Liver (tissue), 3 donors: ENCODE results near the gene INO80B.
"Not testable (repeated sequence)": the region's sequence is repeated elsewhere in the genome, so short reads cannot be mapped to it uniquely, and the experiment has no call there.

Source experiments
- EGR1 ChIP-seq, 2 donors: IDR thresholded peaks; 2 replicates each; pipeline ENCODE4 v1.6.1; 2016 to 2018; ENCODE audit warnings: antibody characterized with exemption in 2 of 2, low read depth in 2 of 2
- FOXA2 ChIP-seq: IDR thresholded peaks from 2 replicates; pipeline ENCODE4 v1.6.1; 2016; ENCODE audit warnings: antibody characterized with exemption
- GABPA ChIP-seq, 2 donors: IDR thresholded peaks in 1 of 2; conservative IDR thresholded peaks in 1 of 2; 2 replicates each; pipeline ENCODE4 v1.6.1; 2016; ENCODE audit warnings: antibody characterized with exemption in 2 of 2, mild to moderate bottlenecking in 1 of 2, moderate library complexity in 1 of 2
- RAD21 ChIP-seq, 2 donors: IDR thresholded peaks; 2 replicates each; pipeline ENCODE4 v1.6.1; 2016; ENCODE audit warnings: antibody characterized with exemption in 2 of 2, mild to moderate bottlenecking in 2 of 2
- SP1 ChIP-seq: IDR thresholded peaks from 2 replicates; pipeline ENCODE4 v1.6.1; 2018; ENCODE audit warnings: antibody characterized with exemption, mild to moderate bottlenecking
- YY1 ChIP-seq: IDR thresholded peaks from 2 replicates; pipeline ENCODE4 v1.6.1; 2016; ENCODE audit warnings: antibody characterized with exemption, mild to moderate bottlenecking
- TF ChIP-seq, protein P1 (sequence below): fragments of 150-350 bp; IDR thresholded peaks from 2 replicates; pipeline ENCODE4 v1.5.1; 2017; ENCODE audit warnings: improper control_type of control experiment, low read depth, low read length; ENCODE audit not compliant: missing input control
- TF ChIP-seq, protein P2 (sequence below): IDR thresholded peaks from 2 replicates; pipeline ENCODE4 v1.6.1; 2016; ENCODE audit warnings: antibody characterized with exemption, mild to moderate bottlenecking
- TF ChIP-seq, protein P3 (sequence below): IDR thresholded peaks from 2 replicates; pipeline ENCODE4 v1.6.1; 2016; ENCODE audit warnings: antibody characterized with exemption
- donor health status: healthy.
- donor health status: healthy.

DNA sequence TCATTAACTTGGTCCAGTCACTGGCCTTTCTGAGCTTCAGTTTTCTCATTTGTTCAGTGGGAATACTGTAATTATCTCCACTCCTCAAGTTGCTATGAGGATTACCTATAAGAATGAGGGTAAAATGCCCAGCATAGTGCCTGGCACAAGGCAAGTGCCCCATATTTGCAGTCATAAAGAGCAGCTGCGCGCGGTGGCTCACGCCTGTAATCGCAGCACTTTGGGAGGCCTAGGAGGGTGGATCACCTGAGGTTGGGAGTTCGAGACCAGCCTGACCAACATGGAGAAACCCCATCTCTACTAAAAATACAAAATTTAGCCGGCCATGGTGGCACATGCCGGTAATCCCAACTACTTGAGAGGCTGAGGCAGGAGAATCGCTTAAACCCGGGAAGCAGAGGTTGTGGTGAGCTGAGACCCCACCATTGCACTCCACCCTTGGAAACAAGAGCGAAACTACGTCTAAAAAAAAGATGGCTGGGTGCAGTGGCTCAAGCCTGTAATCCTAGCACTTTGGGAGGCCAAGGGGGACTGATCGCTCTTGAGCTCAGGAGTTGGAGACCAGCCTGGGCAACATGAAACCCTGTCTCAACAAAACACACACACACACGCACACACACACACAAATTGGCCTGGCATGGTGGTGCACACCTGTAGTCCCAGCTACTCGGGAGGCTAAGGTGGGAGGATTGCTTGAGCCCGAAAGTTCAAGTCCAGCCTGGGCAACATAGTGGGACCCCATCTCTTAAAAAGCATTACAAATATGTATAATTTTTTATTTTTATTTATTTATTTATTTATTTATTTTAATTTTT lies 12.2 kb upstream of the INO80B start:
- TF ChIP-seq, protein P1, sequence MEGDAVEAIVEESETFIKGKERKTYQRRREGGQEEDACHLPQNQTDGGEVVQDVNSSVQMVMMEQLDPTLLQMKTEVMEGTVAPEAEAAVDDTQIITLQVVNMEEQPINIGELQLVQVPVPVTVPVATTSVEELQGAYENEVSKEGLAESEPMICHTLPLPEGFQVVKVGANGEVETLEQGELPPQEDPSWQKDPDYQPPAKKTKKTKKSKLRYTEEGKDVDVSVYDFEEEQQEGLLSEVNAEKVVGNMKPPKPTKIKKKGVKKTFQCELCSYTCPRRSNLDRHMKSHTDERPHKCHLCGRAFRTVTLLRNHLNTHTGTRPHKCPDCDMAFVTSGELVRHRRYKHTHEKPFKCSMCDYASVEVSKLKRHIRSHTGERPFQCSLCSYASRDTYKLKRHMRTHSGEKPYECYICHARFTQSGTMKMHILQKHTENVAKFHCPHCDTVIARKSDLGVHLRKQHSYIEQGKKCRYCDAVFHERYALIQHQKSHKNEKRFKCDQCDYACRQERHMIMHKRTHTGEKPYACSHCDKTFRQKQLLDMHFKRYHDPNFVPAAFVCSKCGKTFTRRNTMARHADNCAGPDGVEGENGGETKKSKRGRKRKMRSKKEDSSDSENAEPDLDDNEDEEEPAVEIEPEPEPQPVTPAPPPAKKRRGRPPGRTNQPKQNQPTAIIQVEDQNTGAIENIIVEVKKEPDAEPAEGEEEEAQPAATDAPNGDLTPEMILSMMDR, result not testable (repeated sequence)
- not testable (repeated sequence) for TF ChIP-seq RAD21 (IDR thresholded peaks at IDR 0.05); FOXA2; YY1; GABPA (IDR thresholded peaks at IDR 0.05 in 1 of 2, conservative IDR thresholded peaks at IDR 0.05 in 1 of 2); SP1; EGR1 (IDR thresholded peaks at IDR 0.05; ENCODE audit: low read depth in 2 of 2)
- TF ChIP-seq, protein P2, sequence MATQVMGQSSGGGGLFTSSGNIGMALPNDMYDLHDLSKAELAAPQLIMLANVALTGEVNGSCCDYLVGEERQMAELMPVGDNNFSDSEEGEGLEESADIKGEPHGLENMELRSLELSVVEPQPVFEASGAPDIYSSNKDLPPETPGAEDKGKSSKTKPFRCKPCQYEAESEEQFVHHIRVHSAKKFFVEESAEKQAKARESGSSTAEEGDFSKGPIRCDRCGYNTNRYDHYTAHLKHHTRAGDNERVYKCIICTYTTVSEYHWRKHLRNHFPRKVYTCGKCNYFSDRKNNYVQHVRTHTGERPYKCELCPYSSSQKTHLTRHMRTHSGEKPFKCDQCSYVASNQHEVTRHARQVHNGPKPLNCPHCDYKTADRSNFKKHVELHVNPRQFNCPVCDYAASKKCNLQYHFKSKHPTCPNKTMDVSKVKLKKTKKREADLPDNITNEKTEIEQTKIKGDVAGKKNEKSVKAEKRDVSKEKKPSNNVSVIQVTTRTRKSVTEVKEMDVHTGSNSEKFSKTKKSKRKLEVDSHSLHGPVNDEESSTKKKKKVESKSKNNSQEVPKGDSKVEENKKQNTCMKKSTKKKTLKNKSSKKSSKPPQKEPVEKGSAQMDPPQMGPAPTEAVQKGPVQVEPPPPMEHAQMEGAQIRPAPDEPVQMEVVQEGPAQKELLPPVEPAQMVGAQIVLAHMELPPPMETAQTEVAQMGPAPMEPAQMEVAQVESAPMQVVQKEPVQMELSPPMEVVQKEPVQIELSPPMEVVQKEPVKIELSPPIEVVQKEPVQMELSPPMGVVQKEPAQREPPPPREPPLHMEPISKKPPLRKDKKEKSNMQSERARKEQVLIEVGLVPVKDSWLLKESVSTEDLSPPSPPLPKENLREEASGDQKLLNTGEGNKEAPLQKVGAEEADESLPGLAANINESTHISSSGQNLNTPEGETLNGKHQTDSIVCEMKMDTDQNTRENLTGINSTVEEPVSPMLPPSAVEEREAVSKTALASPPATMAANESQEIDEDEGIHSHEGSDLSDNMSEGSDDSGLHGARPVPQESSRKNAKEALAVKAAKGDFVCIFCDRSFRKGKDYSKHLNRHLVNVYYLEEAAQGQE, result not testable (repeated sequence)
- TF ChIP-seq, protein P3, sequence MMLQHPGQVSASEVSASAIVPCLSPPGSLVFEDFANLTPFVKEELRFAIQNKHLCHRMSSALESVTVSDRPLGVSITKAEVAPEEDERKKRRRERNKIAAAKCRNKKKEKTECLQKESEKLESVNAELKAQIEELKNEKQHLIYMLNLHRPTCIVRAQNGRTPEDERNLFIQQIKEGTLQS, result not testable (repeated sequence)
